HS-5 (cell line): ENCODE results near the gene REX1BD.
A peak's percentile ranks its signal among the peaks of the same experiment; 100 is the strongest.

ENCODE experiments used
- DNase-seq: peaks from one replicate; pipeline ENCODE4 v3.0.0-alpha.2; 2012; ENCODE audit warnings: low read depth

REX1BD gene

DNA sequence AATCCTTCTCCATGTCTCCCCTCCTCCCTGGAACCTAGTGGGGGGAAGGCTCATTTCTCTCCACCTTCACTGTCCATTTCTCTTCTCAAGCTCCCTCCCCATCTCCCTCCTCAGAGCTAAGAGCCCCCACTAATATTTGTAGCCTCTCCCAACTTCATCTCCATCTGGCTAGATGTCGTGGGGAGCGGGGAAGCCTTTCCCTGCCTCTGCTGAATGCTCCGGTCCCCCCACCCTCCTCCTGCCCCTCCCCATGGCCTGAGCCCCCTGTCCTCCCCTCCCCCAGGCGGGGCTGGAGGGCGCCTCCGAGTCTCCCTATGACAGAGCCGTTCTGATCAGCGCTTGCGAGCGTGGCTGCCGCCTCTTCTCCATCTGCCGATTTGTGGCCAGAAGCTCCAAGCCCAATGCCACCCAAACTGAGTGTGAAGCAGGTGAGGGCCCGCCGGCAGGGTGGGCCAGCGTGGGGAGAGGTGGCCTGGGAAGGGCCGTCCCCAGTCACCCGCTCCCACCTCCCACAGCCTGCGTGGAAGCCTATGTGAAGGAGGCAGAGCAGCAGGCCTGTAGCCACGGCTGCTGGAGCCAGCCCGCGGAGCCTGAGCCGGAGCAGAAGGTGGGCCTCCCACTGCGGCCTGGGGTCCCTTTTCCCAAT, 25.1 kb downstream of the REX1BD start:
- DNase-seq, result no peak

DNA sequence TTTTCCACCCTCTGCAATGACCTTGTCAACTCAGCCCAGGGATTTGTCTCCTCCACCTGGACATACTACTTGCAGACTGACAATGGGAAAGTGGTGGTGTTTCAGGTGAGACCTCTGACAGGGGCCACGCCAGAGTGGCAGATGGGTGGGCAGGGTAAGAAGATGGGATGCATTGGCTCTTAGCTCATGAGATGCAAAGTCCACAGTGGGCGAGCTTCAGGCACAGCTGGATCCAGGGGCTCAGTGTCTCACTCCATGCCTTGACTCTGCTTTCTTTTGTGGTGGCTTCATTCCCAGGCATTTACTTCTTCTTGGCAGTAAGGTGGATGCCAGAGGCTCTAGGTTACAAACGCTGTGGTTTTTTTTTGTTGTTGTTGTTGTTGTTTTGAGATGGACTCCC, 27.4 kb downstream of the REX1BD start:
- no peak for DNase-seq

GRCh38 chr19:18617562-18617961, 29.0 kb downstream of the REX1BD start:
- DNase-seq, result no peak

GRCh38 chr19:18618236-18618635, 29.6 kb downstream of the REX1BD start:
- no peak for DNase-seq

GRCh38 chr19:18620311-18620710, 31.7 kb downstream of the REX1BD start:
- no peak for DNase-seq

DNA sequence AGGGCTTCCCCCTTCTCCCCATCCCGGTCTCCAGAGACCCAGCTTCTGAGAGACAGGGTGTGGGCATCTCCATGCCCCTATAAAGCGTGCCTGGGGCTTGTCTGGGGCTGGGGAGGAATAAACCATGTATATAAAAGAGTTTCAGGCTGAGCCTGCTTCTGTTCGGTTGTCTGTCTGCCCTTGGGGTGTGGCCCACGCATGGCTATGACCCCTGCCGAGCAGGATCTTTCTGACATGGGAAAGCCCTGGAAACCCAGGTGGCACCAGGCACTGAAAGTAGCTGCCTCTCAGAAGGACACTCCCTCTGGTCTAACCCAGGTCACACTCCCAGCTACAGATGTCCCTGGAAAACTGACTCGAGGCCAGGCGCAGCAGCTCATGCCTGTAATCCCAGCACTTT, 32.3 kb downstream of the REX1BD start:
- no peak for DNase-seq

GRCh38 chr19:18626906-18627305, 38.3 kb downstream of the REX1BD start:
- DNase-seq, result no peak

DNA sequence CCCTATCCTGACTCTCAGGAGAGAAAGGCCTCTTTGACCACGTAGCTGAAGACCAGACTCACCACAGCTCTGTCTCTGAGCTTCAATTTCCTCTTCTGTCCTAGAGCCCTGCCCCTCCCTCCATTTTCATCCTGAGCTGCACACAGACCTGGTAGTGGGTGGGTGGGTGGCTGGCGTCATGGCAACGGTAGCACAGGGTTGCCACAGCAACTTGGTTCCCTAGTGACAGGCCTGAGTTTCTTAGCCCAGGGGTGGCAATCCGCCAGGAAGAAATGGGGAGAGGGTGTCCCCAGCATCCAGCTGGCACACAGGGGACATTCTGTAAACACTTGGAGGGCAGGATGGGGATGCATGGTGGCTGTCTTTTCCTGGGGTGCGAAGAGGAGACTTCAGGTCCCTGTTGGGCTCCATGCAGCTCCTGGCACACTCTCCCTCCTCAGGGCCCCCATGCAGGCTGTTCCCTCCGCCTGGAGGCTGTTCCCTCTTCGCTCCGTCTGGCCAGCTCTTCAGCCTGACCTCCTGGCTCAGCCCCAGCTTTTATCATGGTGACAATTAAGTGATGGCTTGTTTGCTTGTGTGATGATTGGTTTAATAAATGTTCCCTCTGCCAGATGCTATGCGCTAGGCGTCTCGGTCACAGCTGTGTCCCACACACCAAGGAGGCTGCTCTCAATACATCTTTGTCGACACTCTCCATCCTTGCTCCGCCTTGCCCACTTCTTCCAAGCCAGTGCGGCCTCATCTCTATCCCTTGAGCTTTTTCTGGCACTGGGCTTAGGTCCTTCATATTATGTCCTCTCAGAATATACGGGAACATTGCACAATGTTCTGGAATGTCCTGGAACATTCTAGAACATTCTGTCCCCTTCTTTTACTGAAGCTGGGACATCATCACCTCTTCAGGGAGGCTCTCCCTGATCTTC, 40.8 kb downstream of the REX1BD start:
- no peak for DNase-seq

DNA sequence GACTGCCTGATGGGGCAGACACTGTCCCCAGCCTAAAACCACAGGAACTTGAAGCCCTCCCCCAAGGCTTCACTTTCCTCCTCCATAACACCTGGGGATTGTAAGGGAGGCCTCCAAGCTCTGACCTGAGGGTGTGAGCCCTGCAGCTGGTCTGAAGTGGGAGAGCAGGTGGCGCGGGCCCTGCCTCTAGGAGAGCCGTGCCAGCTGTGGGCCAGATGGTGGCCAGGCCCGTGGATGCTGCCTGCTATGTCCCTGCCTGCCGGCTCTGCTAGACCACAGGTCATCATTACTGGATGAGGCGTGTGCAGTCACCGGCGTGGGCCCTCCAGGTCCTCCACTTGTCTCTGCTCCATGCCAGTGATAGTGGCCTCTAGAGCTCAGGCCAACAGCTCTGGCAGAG, 44.7 kb downstream of the REX1BD start:
- DNase-seq, result no peak

DNA sequence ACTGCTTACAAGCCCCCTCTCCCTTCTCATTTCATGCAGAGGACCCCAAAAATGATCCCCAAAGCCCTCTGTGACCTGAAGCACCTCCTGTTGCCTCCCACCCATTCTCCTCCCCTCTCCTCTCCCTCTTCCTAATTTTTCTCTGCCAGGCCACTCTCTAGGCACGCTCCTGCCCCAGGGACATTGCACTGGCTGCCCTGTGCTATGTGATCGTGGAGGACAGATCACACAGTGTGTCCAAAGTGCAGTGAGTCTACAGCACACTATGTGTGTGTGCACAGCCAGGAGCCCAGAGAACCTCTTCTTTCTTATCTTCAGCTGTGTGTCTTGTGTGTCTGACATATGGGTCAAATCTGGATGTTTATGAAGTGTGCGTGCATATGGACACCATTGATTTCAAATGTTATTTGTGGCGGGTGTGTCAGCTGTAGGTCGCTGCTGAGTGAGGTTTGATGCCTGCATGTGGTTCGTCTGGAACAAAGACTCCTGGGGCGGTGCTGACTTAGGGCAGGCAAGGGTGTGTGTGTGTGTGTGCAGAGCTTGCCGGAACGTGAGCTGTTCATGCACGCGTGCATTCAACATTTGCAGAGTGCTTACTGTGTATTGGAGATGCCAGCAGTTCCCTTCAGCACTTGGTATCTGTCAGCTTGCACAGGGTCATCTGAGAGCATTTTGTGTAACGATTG, 46.2 kb downstream of the REX1BD start:
- no peak for DNase-seq

DNA sequence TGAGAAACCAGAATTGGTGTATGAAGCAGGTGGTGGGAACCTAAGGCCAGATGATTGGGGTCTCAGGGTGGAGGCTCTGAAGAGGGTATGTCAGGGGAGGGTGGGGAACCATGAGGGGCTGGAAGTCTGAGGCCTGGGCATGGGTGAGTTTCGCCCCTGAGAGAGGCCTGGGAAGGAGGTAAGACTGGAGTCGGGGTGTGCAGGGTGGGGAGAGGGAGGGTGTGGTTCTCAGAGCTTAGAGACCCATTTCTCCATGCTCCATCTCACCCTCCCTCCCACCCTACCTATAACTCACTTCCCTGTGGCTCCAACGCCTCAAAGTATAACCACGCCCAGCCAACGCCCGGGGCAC, 47.2 kb downstream of the REX1BD start:
- no peak for DNase-seq

GRCh38 chr19:18636183-18636968, 47.8 kb downstream of the REX1BD start:
- peak; percentile 48 for DNase-seq

DNA sequence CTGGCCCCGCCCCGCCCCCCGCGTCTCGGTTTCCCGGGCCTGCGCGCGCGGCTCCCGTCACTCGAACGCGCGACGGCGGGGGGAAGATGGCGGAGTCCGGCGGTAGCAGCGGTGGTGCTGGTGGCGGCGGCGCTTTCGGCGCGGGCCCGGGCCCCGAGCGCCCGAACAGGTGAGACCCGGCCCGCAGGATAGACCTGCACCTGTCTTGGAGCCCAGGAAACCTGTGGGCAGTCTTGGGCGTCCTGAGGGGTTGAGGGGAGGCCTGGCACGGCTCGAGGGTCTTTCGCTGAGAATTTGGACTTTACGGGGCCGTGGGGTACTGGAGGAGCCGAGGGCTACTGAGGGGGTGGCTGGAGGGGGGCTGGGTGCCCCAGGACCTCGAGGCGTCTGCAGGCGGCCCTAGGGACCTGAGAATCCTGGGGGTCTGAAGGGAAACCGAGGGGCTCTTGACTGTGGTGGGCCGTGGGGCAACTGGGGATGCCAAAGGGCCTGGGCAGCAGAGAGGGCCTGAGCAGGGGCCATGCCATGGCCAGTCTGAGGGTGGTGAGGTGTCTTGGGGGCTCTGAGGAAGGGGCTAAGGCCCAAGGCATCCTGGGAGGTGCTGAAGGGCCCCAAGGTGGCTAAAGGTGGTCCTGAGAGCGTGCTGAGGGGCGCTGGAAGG, 48.5 kb downstream of the REX1BD start, which contains the start of gene KLHL26:
Gene KLHL26 (plus strand): TSS at position 60 of the 661 bp plus-strand sequence. CDS start 27 bp downstream, at position 87.
- DNase-seq, result no peak

GRCh38 chr19:18637673-18638630, 49.4 kb downstream of the REX1BD start:
- no peak for DNase-seq

GRCh38 chr19:18639706-18640243, 51.2 kb downstream of the REX1BD start:
- no peak for DNase-seq
